Daoy (cell line): ENCODE measurements around the gene SYNE3. TPM values are rescaled to one million over a fixed set of nuclear protein-coding genes. Genes with fewer than 3 reads are reported as not detected.

Experiments used
- DNase-seq: peaks from one replicate; pipeline ENCODE4 v3.0.0-alpha.2; 2015; ENCODE audit warnings: low read depth
- total RNA-seq: library from RNA; depleted of rRNA; stranded (reverse); fragments of >200 nt; shearing (Covaris generic); gene quantifications from 2 replicates; pipeline ENCODE4 v1.2.3, GENCODE V29; 2014; rRNA removed

Gene SYNE3
- total RNA-seq, 1 experiment from 2014 or later, result 1.5 TPM

GRCh38 chr14:95474941-95475340 lies 41.5 kb downstream of the SYNE3 start:
- DNase-seq, result no peak

GRCh38 chr14:95474486-95474885 lies 42.0 kb downstream of the SYNE3 start:
- no peak for DNase-seq

- DNase-seq, result no peak
Observed at GRCh38 chr14:95472819-95473251, 43.6 kb downstream of the SYNE3 start.

- DNase-seq, result no peak
Observed at GRCh38 chr14:95471476-95471875, 45.0 kb downstream of the SYNE3 start.

DNA sequence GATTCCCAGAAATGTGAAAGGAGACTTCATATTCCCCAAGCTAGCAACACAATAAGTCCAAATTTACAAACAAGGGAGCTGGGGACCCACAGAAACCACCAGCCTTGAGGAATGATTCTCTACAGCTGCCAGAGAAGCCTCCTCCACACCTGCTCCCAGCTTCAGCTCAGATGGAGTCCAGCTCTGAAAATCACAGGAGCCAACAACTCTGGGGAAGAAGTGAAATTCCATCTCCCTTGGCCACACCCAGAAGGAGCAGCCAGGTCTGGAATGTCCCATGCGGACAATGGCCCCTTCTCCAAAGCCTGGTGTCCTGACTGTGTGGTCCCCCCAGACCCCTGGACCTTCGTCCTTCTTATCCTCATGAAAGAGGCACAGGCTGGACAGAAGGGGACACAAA lies 45.4 kb downstream of the SYNE3 start:
- DNase-seq, result no peak

- no peak for DNase-seq
Observed at GRCh38 chr14:95469134-95469481, 47.3 kb downstream of the SYNE3 start.

GRCh38 chr14:95468448-95469133 lies 47.9 kb downstream of the SYNE3 start:
- DNase-seq, result no peak

GRCh38 chr14:95467657-95468056 lies 48.8 kb downstream of the SYNE3 start:
- no peak for DNase-seq

DNA sequence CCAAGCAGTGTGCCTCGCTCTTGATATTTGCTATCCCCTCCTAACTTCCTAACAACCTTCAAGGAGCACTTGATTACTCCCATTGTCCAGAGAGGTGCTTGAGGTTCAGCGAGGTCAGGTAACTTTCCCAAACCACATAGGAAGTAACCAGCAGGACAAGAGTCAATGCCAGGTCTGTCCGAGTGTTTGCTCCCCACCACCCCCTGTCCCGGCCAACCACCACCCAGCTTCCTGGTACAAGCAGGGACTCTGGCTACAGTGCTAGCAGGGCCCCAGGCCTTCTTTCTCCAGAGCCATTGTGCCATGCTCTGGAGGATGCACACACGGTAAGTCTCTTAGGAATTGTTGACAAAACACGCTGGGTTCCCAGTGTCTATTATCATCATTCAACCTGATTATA lies 49.2 kb downstream of the SYNE3 start:
- DNase-seq, result no peak

Other genes starting within 250 kb of the SYNE3 start
- 3.5 and 4.2 TPM in 2 replicates for gene CLMN, start 196.7 kb downstream of the SYNE3 start, total RNA-seq
- 90.1 and 93.3 TPM in 2 replicates for gene GLRX5, start 18.4 kb upstream of the SYNE3 start, total RNA-seq
- 0.11 and 0.42 TPM in 2 replicates for gene TCL1B, start 169.8 kb upstream of the SYNE3 start, total RNA-seq
- gene TCL1A, start 197.5 kb upstream of the SYNE3 start, total RNA-seq, result 5.5 and 12.2 TPM in 2 replicates